Dendritic cell treated with granulocyte-macrophage colony-stimulating factor and Interleukin-4, amounts not matched to agents 40 ng/mL and 50 ng/mL, for 4 days (primary cell): ENCODE data around the gene RHAG.
"Not testable (repeated sequence)": the region's sequence is repeated elsewhere in the genome, so short reads cannot be mapped to it uniquely, and the experiment has no call there.

Experiments used
- H3K27ac Mint-ChIP-seq: one replicate; pipeline ENCODE4 v1.8.0; 2022; ENCODE audit warnings: mild to moderate bottlenecking, mixed read lengths
- H3K27me3 Mint-ChIP-seq: one replicate; pipeline ENCODE4 v1.8.0; 2022; ENCODE audit warnings: mild to moderate bottlenecking, mixed read lengths
- H3K36me3 Mint-ChIP-seq: one replicate; pipeline ENCODE4 v1.8.0; 2022; ENCODE audit warnings: low read depth, mixed read lengths
- H3K4me1 Mint-ChIP-seq: one replicate; pipeline ENCODE4 v1.8.0; 2022; ENCODE audit warnings: low read depth, mixed read lengths
- H3K4me3 Mint-ChIP-seq: one replicate; pipeline ENCODE4 v1.8.0; 2022; ENCODE audit warnings: mild to moderate bottlenecking, moderate library complexity, mixed read lengths
- H3K9me3 Mint-ChIP-seq: one replicate; pipeline ENCODE4 v1.8.0; 2022; ENCODE audit warnings: mixed read lengths
- intact Hi-C: fragments of 100-400 bp; cut with micrococcal nuclease; formaldehyde crosslinking; loops from one replicate; pipeline ENCODE4 v1.15.0; 2022

RHAG gene

DNA sequence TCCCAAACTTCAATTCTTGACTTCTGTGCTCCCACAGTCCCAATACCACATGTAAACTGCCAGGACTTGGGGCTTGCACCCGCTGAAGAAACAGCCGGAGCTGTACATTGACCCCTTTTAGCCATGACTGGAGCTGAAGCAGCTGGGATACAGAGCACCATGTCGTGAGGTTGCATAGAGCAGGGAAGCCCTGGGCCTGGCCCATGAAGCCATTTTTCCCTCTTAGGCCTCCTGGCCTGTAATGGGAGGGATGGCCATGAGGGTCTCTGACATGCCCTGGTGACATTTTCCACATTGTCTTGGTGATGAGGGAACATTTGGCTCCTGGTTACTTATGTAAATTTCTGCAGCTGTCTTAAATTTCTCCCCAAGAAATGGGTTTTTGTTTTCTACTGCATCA, 9.8 kb downstream of the RHAG start:
- Mint-ChIP-seq H3K36me3 (no peaks in the 10 kb centered on the region), H3K9me3 (peaks cover 8% of the 10 kb centered on the region), H3K27ac (no peak overlapping the region), H3K27me3 (no peaks in the 10 kb centered on the region), H3K4me1 (no peaks in the 10 kb centered on the region), H3K4me3 (no peak overlapping the region)
- intact Hi-C loops, result no loop called here

DNA sequence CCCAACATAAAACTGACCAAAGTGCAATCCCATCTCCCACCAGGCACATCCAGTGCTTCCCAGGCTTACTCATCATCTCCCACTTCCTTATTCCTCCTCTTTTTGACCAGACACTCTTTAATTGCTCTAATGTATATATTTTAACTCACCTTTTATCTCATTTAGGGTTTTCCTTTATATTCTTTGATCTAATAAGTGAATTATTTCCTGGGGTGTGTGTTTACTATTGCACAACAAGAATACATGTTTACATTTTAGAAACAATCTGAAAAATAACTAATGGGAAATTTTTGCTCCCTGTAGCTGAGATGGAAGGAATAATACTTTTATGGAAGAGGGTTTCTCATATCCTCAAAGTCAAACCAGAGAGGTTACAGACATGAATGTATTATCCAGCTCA, 18.4 kb downstream of the RHAG start:
- H3K9me3 Mint-ChIP-seq, result no peaks in the 10 kb centered on the region
- H3K4me1 Mint-ChIP-seq, result no peaks in the 10 kb centered on the region
- intact Hi-C loops, result no loop called here
- H3K4me3 Mint-ChIP-seq, result no peak overlapping the region
- no peak overlapping the region for H3K27ac Mint-ChIP-seq
- H3K36me3 Mint-ChIP-seq, result no peaks in the 10 kb centered on the region
- H3K27me3 Mint-ChIP-seq, result no peaks in the 10 kb centered on the region

DNA sequence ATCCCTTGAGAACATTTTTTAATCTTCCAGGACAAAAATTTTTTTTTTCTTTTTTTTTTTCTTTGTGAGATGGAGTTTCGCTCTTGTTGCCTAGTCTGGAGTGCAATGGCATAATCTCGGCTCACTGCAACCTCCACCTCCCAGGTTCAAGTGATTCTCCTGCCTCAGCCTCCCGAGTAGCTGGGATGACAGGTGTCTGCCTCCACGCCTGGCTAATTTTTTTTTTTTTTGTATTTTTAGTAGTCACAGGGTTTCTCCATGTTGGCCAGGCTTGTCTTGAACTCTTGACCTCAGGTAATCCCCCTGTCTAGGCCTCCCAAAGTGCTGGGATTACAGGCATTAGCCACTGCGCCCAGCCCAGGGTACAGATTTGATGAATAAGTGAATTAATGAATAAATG, 22.5 kb downstream of the RHAG start:
- H3K27ac Mint-ChIP-seq, H3K4me3 Mint-ChIP-seq, H3K27me3 Mint-ChIP-seq, H3K36me3 Mint-ChIP-seq, H3K4me1 Mint-ChIP-seq, intact Hi-C loops, H3K9me3 Mint-ChIP-seq: not testable (repeated sequence)

- Mint-ChIP-seq H3K27ac (no peak overlapping the region), H3K4me1 (no peaks in the 10 kb centered on the region), H3K4me3 (no peak overlapping the region), H3K27me3 (peaks cover 2% of the 10 kb centered on the region), H3K9me3 (no peaks in the 10 kb centered on the region), H3K36me3 (no peaks in the 10 kb centered on the region)
- intact Hi-C loops, result no loop called here
Observed at GRCh38 chr6:49609285-49609684, 27.4 kb downstream of the RHAG start.

- H3K36me3 Mint-ChIP-seq, H3K9me3 Mint-ChIP-seq, H3K27me3 Mint-ChIP-seq, intact Hi-C loops, H3K27ac Mint-ChIP-seq, H3K4me1 Mint-ChIP-seq, H3K4me3 Mint-ChIP-seq: not testable (repeated sequence)
Observed at GRCh38 chr6:49608275-49608674, 28.4 kb downstream of the RHAG start.

DNA sequence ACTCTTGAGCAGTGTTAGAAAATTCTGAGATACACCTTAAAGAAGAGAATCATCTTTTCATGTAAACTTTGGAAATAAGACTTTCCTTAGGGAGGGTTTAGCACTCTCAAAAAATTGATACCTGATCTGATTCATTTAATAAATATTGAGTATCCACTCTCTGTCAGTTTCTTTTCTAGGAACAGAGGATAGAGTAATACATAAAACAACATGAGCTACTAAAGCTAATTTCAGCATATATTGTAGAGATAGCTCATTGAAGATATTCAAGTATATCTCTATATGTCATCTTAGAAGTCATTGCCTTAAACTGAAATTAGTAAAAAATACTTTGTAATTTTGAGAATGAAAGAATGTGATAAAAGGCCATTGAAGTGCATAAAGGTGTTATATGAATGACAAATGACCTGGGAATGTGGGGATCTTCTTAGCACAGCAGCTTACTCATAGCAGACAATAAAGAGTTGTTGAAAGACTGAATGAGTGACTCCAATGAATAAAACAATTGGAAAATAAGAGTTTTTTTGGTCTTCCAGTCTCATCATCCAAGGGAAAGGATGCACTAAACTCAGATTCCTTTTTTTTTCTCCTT, 29.2 kb downstream of the RHAG start:
- intact Hi-C loops, result loop anchor here (1.0 kb wide), 1 partner anchor 75 kb away; no protein-coding TSS in a partner anchor
- H3K27me3 Mint-ChIP-seq, result peaks cover 2% of the 10 kb centered on the region

DNA sequence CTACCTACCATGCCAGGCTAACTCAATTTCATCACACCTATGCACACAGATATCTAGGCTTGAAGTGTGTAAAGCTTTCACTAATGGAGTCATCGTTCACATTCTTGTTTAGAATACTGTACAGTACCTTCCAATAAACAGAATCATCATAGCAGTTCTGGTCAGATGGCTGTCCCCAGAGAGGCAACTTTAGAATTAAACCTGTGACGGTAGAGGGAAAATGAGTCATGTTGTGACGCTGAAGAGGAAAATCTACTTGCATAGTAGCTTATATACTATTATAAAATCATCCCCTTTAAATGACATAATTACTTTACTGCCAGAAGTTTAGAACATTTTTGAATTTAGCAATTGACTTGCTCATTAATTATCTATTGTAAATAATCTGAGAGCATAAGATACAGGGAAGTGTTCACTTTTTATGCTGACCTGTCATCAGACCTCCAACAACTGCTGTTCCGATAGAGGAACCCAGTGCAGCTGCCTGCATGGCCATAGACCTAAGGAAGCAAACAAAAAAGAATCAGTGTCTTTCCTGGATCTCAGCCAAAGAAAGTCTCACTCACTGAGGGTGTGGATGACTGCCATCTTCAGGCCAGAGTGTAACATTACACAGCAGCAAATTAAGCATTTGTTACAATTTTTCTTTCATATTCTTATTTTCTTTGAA, 29.8 kb downstream of the RHAG start:
- Mint-ChIP-seq H3K27me3 (peaks cover 2% of the 10 kb centered on the region), H3K36me3 (no peaks in the 10 kb centered on the region), H3K9me3 (no peaks in the 10 kb centered on the region), H3K27ac (no peak overlapping the region), H3K4me3 (no peak overlapping the region), H3K4me1 (no peaks in the 10 kb centered on the region)
- intact Hi-C loops, result loop anchor here (1.0 kb wide), 1 partner anchor 75 kb away; no protein-coding TSS in a partner anchor

More for the DNA sequence above, 29.2 kb downstream of the RHAG start:
- Mint-ChIP-seq H3K4me1 (no peaks in the 10 kb centered on the region), H3K9me3 (no peaks in the 10 kb centered on the region), H3K4me3 (no peak overlapping the region), H3K27ac (no peak overlapping the region), H3K36me3 (no peaks in the 10 kb centered on the region)

- H3K36me3 Mint-ChIP-seq, H3K9me3 Mint-ChIP-seq, H3K4me3 Mint-ChIP-seq, H3K4me1 Mint-ChIP-seq, H3K27me3 Mint-ChIP-seq, intact Hi-C loops, H3K27ac Mint-ChIP-seq: not testable (repeated sequence)
Observed at GRCh38 chr6:49604080-49604479, 32.6 kb downstream of the RHAG start.

- intact Hi-C loops, H3K4me1 Mint-ChIP-seq, H3K27ac Mint-ChIP-seq, H3K4me3 Mint-ChIP-seq, H3K27me3 Mint-ChIP-seq, H3K9me3 Mint-ChIP-seq, H3K36me3 Mint-ChIP-seq: not testable (repeated sequence)
Observed at GRCh38 chr6:49587262-49587661, 49.4 kb downstream of the RHAG start.

DNA sequence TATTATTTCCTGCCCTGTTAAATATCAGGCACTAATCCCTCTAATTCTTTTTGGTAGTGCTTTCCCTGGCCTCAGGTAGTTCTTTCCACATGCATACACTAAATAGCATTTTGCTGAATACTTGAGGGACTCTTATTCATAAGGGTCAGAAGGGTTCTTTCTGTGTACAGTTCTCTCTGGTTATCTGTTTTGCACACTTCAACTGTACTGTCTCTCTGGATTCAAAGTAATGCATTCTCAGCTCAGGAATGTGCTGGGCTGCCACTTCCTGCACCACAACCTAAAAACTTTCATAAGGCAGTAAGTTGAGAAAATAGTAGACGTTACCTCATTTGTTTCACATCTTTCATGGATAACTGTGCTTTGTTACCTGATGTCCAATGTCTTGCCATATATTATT, 54.1 kb downstream of the RHAG start:
- Mint-ChIP-seq H3K27me3 (no peaks in the 10 kb centered on the region), H3K36me3 (no peaks in the 10 kb centered on the region), H3K4me3 (no peak overlapping the region), H3K27ac (no peak overlapping the region), H3K4me1 (no peaks in the 10 kb centered on the region), H3K9me3 (peaks cover 9% of the 10 kb centered on the region)
- intact Hi-C loops, result no loop called here

- H3K36me3 Mint-ChIP-seq, result no peaks in the 10 kb centered on the region
Observed at GRCh38 chr6:49579649-49580048, 57.0 kb downstream of the RHAG start.

GRCh38 chr6:49576618-49577017, 60.0 kb downstream of the RHAG start:
- Mint-ChIP-seq H3K27ac (no peak overlapping the region), H3K9me3 (peaks cover 9% of the 10 kb centered on the region), H3K27me3 (no peaks in the 10 kb centered on the region), H3K4me1 (no peaks in the 10 kb centered on the region), H3K36me3 (no peaks in the 10 kb centered on the region), H3K4me3 (no peak overlapping the region)
- intact Hi-C loops, result no loop called here

More at GRCh38 chr6:49579649-49580048, 57.0 kb downstream of the RHAG start:
- Mint-ChIP-seq H3K27me3 (no peaks in the 10 kb centered on the region), H3K4me1 (no peaks in the 10 kb centered on the region), H3K4me3 (no peak overlapping the region), H3K27ac (no peak overlapping the region), H3K9me3 (peaks cover 9% of the 10 kb centered on the region)
- intact Hi-C loops, result no loop called here

DNA sequence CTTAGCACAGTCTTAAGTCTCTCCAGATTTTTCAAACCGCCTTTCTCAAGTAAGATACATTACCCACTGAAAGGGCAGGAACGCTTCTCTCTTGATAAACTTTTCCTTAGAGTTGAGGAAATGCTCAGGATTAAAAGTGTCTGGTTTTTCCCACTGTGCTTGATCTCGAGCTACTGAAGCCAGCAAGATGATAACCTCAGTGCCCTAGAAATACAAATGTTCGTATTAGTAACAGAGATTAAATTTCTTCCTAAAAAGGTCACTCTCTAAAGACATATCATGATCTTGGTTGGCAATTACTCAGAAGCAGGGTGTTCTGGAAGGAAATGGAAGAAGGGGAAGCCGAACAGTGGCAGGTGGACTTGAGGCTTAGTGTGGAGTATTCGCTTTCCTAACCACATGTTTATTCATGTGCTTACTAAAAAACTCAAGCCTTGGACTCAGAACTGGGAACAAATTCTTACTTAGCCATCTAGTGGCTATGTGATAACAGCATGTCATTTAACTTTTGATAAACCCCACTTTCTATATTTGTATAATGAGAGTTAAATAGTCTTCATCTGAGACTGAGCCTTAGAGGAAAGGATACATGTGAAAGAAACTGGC, 66.1 kb downstream of the RHAG start:
- Mint-ChIP-seq H3K9me3 (no peaks in the 10 kb centered on the region), H3K4me1 (no peaks in the 10 kb centered on the region), H3K27me3 (no peaks in the 10 kb centered on the region), H3K4me3 (no peak overlapping the region), H3K27ac (no peak overlapping the region), H3K36me3 (no peaks in the 10 kb centered on the region)
- intact Hi-C loops, result no loop called here

- intact Hi-C loops, result no loop called here
- H3K4me3 Mint-ChIP-seq, result no peak overlapping the region
- H3K27ac Mint-ChIP-seq, result no peak overlapping the region
- H3K9me3 Mint-ChIP-seq, result no peaks in the 10 kb centered on the region
- H3K4me1 Mint-ChIP-seq, result no peaks in the 10 kb centered on the region
- H3K36me3 Mint-ChIP-seq, result no peaks in the 10 kb centered on the region
- H3K27me3 Mint-ChIP-seq, result no peaks in the 10 kb centered on the region
Observed at GRCh38 chr6:49565855-49566254, 70.8 kb downstream of the RHAG start.

- no peaks in the 10 kb centered on the region for H3K36me3 Mint-ChIP-seq
- intact Hi-C loops, result no loop called here
- no peak overlapping the region for H3K4me3 Mint-ChIP-seq
- no peaks in the 10 kb centered on the region for H3K4me1 Mint-ChIP-seq
- H3K27me3 Mint-ChIP-seq, result no peaks in the 10 kb centered on the region
- H3K9me3 Mint-ChIP-seq, result no peaks in the 10 kb centered on the region
- no peak overlapping the region for H3K27ac Mint-ChIP-seq
Observed at GRCh38 chr6:49565261-49565660, 71.4 kb downstream of the RHAG start.
